Limb (tissue), 2 donors: Measurements from ENCODE around the gene BRD7.

Experiments
- DNase-seq, 2 donors: peaks; one replicate each; pipeline ENCODE4 v3.0.0-alpha.2; 2016; ENCODE audit errors: extremely low spot score in 2 of 2

The BRD7 gene

DNA sequence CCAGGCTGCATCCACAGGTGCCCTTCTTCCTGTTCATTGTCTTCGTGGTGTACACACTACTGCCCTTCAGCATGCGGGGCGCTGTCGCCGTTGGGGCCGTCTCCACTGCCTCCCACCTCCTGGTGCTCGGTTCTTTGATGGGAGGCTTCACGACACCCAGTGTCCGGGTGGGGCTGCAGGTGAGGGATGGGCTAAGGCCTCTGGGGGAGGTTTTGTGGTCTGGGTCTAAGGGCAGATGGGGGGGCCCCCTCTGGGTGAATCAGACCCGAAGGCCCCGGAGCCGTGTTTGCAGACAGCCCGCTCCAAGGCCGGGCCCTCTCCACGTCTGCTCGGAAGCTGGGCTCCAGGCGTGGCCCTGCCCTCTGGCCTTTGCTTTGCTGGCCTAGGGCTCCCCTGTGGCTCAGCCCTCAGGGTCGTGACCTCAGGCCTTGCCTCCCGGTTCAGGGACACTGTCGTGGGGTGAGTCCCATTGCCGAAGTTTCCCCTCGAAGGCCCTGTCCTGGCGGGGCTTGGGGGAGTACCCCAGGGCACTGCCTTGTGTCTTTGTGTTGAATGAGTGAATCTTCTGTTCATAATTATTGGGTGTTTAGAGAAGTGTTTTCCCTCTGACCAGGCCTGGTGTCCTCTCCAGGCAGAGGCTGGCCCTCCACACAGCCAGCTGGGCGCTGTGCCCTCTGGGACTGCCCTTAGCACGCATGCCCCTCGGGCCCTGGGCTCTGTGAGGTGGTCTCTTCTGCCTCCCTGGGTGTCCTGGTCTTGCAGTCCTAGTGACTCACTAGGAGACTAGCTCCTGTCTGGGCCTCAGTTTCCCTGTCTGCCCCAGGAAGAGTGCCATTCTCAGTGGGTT, 76.8 kb downstream of the BRD7 start:
- no peak for DNase-seq

DNA sequence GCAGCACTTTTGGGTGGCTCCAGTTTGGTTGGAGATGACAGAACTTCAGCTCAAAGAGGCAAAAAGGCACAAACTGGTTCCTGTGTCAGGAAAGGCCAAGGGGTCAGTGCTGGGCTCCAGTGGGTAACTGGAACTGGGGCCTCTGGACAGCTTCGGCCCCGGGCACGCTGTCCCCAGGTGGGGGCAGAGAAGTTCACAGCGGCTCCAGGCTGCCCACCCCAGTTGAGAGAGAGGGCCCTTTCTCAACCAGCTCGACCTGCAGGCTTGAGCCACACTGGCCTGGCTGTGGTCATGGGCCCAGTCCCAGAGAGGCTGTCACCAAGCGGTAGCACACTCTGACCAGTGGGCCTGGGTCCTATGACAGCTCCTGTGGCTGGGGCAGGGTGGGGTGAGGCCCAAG, 77.9 kb downstream of the BRD7 start:
- no peak for DNase-seq

DNA sequence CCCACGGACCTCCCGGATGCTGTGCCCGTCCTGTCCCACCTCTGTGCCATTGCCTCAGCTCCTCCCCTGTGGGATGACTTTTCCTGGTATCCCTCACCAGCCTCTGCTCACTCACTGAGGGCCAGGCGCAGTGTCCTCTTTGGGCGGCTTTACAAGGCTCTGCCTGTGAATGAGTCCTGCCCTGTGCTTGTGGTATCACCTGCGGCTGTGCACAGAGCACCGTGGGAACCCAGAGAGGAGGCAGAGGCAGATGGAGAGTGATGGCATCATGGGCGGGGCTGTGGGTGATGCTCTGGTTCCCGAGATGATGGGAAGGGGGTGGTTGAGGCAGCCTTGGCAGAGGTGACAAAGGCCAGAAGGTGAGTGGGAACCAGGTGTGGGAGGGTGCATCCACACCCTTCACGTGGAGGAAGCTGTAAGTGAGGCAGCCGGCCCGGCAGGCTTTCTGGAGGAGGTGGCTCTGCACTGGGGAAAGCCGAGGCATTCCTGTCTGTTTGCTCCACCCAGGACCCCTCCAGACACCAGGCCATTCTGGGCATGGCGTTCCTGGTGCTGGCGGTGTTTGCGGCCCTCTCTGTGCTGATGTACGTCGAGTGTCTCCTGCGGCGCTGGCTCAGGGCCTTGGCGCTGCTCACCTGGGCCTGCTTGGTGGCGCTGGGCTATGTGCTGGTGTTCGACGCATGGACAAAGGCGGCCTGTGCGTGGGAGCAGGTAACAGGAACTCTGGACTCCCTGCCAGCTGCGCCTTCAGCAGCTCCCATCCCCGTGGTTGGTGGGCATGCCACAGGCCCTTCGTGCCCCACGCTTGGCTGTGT, 78.6 kb downstream of the BRD7 start:
- no peak for DNase-seq

DNA sequence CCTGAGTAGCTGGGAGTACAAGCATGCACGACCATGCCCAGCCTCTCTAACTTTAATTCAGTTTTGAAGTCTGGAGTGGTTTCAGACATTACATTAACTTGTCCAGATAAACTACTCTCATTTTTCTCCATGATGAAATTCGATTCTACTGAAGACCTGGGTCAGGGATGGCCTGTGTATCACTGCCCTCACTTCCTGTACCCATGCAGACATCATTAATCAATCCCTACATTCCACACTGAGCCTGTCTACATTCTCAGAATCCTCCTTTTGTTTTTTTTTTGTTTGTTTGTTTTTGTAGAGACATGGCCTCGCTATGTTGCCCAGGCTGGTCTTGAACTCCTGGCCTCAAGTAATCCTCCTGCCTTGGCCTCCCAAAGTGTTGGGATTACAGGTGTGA, 79.9 kb downstream of the BRD7 start:
- DNase-seq = no peak

DNA sequence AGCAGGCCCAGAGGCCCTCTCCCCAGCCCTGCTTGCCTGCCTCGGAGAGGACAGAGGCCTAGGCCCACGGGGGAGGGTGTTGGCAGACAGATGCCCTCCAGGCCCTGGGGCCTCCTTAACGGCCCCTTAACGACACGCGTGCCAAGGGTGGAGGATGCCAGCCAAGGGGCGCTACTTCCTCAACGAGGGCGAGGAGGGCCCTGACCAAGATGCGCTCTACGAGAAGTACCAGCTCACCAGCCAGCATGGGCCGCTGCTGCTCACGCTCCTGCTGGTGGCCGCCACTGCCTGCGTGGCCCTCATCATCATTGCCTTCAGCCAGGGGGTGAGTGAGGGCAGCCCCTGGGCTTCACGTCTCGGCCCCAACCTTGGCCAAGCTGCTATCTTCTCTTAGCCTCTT, 80.8 kb downstream of the BRD7 start:
- DNase-seq = no peak

DNA sequence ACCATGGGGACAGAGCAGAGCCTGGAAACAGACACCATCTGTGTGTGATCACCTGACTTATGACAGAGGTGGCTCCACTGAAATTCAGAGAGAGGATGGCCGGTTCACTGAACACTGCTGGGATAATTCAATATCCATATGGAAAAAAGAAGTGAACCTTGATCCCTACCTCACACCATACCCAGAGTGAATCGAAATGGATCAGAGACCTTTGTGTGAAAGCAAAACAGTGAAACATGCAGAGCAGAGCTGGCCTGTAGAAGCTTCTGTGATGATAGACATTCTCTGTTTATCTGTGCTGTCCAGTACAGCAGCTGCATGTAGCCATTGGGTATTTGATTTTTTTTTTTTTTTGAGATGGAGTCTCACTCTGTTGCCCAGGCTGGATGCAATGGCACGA, 82.1 kb downstream of the BRD7 start:
- DNase-seq = no peak

DNA sequence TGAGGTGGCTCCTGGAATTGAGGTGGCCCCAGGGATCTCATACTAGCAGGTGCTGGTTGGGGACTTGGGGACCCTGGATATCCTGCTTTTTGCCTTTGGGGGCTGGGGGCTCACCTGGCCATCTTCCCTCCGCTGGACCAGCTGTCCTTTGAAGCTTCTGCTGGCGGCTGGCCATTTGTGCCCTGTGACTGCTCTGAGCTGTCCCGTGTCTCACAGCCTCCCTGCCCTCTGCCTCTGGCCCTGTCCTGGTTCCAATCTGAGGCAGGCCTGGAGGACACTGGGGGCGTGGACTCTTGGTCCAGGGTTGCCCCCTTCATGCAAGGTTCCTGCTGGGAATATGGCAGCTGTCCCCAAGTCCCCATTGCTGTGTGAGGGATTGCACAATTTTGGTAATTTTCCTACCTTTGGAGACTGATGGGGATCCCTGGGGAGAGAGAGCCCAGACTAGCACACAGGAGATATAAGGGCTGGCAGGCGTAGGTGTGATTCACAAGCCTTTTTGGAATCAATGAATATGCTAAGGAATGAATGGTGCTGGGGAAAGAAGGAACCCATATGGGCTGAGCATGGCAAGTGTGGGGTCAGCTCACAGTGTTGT, 83.3 kb downstream of the BRD7 start:
- DNase-seq = no peak

DNA sequence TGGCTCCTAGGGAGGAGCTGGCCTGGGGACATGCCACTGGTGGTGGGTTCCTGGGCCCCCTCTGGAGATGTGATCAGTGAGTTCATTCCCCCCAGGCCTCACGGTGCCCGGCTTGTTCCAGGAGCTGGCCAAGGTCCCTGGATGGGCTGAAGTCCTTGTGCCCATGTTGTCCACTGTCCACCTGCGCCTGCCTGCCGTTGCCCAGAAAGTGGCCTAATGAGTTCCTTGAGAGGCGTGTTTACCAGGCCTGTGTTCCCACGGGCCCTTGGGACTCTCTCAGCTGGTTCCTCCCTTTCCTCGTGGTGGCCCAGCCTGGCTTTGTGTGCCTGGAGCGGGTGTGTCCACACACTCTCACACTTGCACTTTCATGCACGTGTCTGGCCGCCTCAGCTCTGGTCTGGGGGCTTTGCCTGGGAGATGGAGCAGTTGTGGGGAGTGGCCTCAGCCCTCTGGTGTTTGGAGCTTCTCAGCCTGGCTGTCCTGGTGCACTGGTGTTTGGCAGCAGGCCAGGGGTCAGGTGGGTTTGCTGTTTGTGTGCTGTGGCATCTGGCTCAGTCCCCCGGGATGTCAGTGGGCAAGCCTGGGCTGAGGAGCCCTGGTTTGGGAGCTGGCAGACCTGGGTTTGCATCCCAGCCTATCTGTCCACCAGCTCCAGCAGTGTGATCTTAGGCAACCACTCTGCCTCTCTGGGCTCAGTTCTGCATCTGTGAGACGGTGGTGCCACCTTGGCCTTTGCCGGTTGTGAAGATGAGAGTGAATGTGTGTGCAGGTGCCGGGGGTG, 84.5 kb downstream of the BRD7 start:
- DNase-seq = no peak

DNA sequence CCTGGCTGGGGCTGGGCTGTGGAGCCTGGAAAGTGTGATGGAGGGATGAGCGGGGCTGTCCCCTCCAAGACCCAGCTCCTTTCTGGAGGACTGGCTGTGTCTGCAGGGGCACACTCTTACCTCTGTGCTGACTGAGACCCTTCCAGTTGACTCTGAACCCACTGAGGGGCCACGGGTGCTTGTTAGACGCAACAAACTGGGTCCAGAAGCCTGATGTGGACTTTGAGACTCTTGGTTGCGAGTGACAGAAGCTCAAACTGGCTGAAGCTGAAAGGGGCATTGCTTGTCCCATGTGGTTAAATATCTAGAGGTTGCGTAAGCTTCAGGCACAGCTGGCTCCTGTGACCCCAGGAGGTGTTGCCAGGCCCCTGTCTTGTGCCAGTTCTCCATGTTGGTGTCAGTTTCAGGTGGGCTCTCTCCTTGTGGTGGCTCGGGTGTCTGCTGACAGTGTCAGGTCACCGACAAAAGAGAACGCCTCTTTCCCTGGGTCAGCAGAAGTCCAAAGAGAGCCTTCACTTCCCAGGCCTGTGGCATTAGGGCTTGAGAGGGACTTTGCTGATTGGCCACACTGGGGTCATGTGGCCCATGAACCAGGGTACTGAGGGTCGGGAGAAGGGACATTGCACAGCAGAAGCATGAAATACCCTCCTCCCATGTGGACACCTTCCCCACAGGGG, 85.7 kb downstream of the BRD7 start:
- DNase-seq = no peak

DNA sequence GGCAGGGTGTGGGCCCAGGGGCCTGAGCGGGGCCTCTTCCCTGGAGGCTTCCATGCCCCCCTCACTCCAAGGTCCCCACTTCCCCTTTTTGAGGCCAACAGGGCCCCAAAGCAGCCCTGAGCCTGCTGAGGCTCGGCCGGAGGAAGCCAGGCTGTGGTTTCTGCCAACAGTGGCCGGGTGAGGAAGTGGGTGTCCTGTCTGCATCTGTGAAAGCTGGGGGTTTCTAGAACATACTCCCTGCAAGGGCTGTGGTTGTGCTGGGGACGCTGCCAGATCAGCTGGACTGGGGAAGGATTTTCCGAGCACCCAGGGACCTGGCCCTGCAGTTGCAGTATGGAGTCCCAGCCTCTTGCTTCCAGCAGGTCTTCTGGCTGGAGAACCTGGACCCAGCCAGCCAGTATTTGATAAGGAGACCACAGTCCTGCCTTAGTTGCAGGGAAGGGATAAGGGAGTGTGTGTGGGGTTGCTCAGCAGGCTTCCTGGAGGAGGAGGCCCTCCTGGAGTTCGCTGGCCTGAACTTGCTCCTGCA, 86.7 kb downstream of the BRD7 start:
- DNase-seq = no peak

DNA sequence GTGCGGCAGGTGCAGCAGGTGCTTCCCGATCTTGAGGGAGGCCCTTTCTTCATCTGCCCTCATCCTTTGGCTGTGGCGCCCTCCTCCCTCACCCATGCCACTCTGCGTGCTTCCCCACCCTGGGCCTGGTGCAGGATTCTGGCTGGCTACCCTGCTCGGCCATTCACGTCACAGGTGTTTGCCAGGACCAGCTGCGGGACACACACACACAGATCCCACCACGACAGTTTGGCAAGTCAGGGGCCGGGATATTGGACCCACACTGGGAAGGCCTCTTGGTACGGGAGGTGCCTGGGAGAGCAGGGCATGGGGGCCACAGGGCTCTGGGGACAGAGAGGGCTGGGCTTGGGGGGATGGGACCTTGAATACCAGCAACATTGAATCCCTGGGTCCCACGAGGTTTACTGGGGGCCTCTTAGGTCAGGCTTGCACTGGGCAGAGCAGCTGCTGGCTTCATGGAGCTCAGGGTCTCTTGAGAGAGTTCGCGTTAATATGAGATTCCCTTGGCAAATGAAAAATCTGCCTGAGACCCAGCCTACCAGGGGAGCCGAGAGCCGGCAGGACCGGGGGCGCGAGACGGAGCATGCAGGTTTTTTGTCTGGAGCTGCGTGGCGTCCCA, 87.3 kb downstream of the BRD7 start:
- DNase-seq = no peak

DNA sequence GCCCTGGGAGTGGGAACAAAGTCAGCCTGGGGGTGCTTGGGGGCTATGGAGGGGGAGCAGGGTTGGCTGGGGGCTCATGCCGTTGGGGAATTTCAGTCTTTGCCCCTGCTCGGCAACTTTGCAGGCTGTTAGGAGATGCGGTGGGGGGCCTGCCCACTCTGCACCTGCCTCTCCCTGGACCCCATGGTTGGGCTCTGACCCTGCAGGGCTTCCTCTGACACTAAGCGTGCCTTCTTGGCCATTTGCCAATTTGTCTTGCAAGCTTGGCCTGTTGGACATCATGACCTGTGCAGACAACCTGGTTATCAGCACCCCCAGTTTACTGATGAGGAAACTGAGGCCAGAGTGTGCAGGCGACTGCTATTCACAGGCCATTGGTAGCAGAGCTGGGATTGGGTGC, 87.9 kb downstream of the BRD7 start:
- no peak for DNase-seq

DNA sequence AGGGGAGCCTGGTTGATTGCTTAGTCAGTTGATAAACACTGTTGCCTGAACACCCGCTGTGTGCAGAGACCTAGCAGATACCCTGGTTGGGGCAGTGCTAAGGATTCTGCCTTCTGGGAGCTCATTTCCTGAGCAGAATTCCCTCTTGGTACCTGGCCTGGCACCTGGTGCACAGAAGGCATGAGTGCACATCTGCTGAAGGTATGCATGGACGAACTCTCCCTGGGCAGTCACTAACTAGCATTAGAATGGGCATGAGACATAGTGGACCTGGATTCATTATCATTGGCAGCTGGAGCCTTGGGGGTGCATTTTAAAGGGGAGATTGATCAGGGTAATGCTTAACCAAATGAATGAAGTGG, 89.3 kb downstream of the BRD7 start:
- no peak for DNase-seq

DNA sequence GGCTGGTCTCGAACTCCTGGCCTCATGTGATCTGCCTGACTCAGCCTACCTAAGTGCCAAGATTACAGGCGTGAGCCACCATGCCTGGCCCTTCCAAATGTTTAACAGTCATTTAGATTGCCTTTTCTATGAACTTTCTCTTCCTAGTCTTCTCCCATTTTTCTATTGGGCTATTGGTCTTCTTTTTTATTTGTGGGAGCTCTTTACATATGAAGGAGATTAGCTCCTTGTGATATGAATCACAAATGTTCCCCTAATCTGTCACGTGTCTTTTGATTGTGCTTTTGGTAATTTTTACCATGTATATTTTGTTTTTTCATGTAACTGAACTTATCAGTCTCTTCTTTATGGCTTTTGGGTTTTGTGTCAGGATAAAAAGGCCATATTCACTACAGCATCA, 90.5 kb downstream of the BRD7 start:
- DNase-seq = no peak

DNA sequence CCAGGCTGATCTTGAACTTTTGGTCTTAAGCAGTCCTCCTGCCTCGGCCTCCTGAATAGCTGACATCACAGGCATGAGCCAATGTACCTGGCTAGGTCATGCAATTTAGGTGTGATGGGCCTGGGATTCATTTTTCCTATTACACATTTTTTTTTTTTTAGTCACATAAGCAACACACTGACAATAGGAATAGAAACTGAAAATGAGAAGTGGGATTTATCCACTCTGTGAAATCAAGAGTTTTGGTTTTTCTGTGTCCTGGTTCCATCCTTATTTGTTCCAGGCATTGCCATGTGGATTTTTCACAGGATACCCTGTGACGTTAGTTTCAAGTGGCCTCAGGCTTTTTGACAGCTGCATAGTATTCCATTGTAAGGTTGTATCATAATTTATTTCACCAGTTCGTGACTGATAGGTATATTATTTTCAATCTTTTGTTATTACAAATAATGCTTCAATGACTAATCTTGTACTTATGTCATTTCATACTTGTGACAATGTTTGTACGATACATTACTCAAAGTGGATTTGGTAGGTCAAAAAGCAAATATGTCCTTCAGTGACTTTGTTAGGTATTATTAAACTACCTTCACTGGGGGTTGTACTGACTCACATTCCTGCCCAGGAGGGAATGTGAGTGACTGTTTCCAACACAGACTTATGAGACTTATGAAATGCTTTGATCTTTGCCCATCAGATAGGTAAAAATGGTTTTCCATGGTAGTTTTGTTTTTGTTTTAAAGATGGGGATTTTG, 91.8 kb downstream of the BRD7 start:
- DNase-seq = no peak

DNA sequence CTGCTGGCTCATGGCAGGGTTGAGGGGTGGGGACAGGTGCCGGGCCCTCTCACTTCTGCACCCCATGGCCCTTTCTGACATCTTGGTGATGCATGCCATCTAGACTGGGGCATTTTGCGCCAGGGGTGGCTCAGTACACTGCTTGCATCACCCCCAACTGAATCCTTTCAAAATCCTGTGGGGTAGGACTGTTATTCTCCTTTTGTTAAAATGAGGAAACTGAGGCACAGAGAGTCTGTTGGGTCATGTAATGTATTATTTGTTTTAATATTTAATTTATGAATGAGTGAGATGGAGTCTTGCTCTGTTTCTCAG, 92.5 kb downstream of the BRD7 start:
- DNase-seq = no peak

DNA sequence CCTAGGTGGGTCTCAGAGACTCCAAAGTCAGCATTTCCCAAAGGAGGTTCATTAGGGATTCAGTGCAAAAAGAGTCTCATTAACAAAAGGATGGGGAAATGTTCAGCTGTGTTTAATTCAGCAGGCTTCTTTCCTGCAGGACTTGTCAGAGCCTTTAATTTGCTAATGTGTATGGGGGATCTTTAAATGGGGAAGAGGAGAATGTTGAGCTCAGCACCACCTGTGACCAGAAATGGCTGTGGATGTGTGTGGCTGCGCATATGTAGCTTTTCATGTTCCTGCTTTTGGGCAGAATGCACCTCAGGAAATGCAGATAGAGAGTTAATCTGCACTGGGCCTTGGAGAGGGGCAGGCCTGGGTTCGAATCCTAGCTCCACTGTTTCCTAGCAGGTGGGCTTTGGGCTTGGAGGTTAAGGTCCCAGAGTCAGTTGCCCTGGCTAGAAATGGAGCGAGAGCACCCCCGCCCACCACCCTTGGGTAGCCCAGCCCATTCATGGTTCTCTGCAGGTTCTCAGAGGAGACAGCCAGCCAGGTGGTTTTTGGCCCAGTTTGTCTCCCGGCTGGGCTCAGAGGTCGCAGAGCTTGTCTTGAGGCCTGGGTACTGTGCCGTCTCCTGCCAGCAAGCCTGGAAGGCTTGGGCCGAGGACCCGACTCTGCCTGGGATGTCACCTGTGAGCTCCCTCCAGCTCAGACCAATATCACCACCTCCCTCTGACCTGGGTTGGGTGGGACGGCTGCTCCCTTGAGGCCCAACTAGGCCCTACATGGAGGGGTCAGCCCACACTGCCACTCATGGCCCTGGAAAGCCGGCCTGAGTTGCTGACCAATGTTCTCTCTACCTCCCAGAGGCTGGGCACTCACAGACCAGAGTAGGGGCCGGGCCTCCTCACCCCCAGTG, 93.1 kb downstream of the BRD7 start:
- no peak for DNase-seq

DNA sequence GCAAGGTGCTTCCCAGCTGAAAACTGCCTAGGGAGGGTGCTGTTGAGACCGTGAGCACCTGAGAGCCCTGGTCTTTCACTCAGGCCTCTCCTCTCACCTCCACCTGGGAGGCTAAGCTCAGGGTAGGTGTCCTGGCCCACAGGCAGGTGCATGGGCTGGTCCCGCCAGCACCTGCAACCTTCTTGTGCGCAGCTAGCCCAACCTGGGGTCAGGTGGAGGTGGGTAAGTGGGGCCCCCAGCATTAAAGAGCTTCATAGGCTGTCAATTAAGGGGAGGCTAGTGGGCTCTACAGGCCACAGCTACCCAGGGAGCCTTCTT, 93.7 kb downstream of the BRD7 start:
- DNase-seq = no peak
